ENCODE measurements around the gene CREB3L2.

CREB3L2 gene

DNA sequence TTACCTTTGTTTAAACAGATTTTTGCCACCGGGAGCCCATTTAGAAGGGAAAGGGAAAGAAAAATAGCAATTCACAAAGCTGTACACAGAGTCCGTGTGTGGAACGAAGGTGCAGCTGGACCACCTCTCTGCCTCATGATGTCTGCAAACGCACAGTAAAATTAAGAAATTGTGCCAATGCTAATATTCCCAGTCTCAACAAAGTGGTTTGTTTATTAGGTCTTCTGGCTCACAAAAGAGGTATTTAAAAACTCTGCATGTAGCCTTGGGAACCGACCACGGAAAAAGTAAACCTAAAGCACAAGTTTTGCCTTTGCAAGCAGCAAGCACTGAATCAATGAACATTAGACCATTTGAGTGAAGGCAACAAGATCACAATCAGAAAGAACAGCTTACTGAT lies 57.7 kb downstream of the CREB3L2 start:
- CTCF ChIA-PET, result interaction anchor here (2.6 kb wide), 1 partner anchor 12 kb away, joined by 8 read pairs; no protein-coding TSS in a partner anchor
- H3K27ac ChIP-seq (ENCODE audit: insufficient read depth in 1 of 2, low read depth in 1 of 2, low read length in 2 of 2, poor library complexity in 1 of 2, severe bottlenecking in 2 of 2), result no peak overlapping the region
- no peaks in the 10 kb centered on the region for H3K27me3 ChIP-seq (replicated peaks in 2 of 5; ENCODE audit: control insufficient read depth in 4 of 5, insufficient read depth in 5 of 5, low read length in 4 of 5)
- H3K36me3 ChIP-seq (ENCODE audit: control insufficient read depth in 4 of 4, insufficient read depth in 4 of 4, low read length in 3 of 4), result peaks cover 0 to 8% (median 0%) of the 10 kb centered on the region in 4 experiments
- H3K4me1 ChIP-seq (ENCODE audit: control extremely low read depth in 1 of 4, control insufficient read depth in 4 of 4, insufficient read depth in 4 of 4, low read length in 3 of 4), result peaks cover 0 to 4% (median 1%) of the 10 kb centered on the region in 4 experiments
- no peak overlapping the region for H3K4me3 ChIP-seq (ENCODE audit: control insufficient read depth in 1 of 7, extremely low read depth in 1 of 7, insufficient read depth in 4 of 7, low read depth in 2 of 7, low read length in 6 of 7)
- no peak for DNase-seq
- POLR2A ChIA-PET, result no interaction called here
- H3K9me3 ChIP-seq (ENCODE audit: control extremely low read depth in 1 of 5, control insufficient read depth in 4 of 5, insufficient read depth in 2 of 5, low read depth in 1 of 5, low read length in 4 of 5), result no peaks in the 10 kb centered on the region
- 97% methylated on average over 6 of the region's 6 CpGs for WGBS (ENCODE audit: insufficient coverage)

DNA sequence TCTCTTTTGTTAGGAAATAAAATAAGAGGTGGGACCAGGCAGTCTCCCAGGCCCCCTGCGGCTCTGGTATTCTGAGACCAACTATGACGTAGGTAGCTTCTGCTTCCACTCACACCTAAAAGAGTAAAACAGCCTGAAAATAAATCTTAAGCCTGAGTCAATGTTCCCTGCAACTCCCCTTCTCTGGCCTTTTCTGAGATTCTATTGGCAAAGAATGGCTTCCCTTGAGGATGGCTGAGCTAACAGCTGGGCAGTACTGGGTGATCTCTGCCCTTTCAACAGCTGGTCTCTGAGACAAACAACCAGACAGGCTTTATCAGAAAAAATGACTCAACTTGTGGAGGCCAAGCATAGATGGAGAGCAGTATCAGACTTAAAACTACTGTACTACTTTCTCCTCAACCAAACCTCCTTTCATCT lies 58.7 kb downstream of the CREB3L2 start:
- no peak overlapping the region for H3K27ac ChIP-seq (ENCODE audit: insufficient read depth in 1 of 2, low read depth in 1 of 2, low read length in 2 of 2, poor library complexity in 1 of 2, severe bottlenecking in 2 of 2)
- ChIA-PET CTCF (interaction anchor here (1.2 to 1.4 kb wide), 2 partner anchors 9 to 10 kb away, joined by 3 read pairs; no protein-coding TSS in a partner anchor), POLR2A (no interaction called here)
- no peak for DNase-seq
- no CpG with 5 or more reads among the region's 2 CpGs for WGBS (ENCODE audit: insufficient coverage)
- H3K36me3 ChIP-seq (ENCODE audit: control insufficient read depth in 4 of 4, insufficient read depth in 4 of 4, low read length in 3 of 4), result peaks cover 0 to 8% (median 0%) of the 10 kb centered on the region in 4 experiments
- no peak overlapping the region for H3K4me3 ChIP-seq (ENCODE audit: control insufficient read depth in 1 of 7, extremely low read depth in 1 of 7, insufficient read depth in 4 of 7, low read depth in 2 of 7, low read length in 6 of 7)
- no peaks in the 10 kb centered on the region for H3K9me3 ChIP-seq (ENCODE audit: control extremely low read depth in 1 of 5, control insufficient read depth in 4 of 5, insufficient read depth in 2 of 5, low read depth in 1 of 5, low read length in 4 of 5)
- peaks cover 0 to 4% (median 1%) of the 10 kb centered on the region in 4 experiments for H3K4me1 ChIP-seq (ENCODE audit: control extremely low read depth in 1 of 4, control insufficient read depth in 4 of 4, insufficient read depth in 4 of 4, low read length in 3 of 4)
- H3K27me3 ChIP-seq (replicated peaks in 2 of 5; ENCODE audit: control insufficient read depth in 4 of 5, insufficient read depth in 5 of 5, low read length in 4 of 5), result no peaks in the 10 kb centered on the region

GRCh38 chr7:137942484-137943115 lies 59.3 kb downstream of the CREB3L2 start:
- Histone ChIP-seq H3K4me1 (ENCODE audit: control extremely low read depth in 1 of 4, control insufficient read depth in 4 of 4, insufficient read depth in 4 of 4, low read length in 3 of 4) (peaks cover 0 to 4% (median under 1%) of the 10 kb centered on the region in 4 experiments), H3K4me3 (ENCODE audit: control insufficient read depth in 1 of 7, extremely low read depth in 1 of 7, insufficient read depth in 4 of 7, low read depth in 2 of 7, low read length in 6 of 7) (no peak overlapping the region), H3K27me3 (replicated peaks in 2 of 5; ENCODE audit: control insufficient read depth in 4 of 5, insufficient read depth in 5 of 5, low read length in 4 of 5) (no peaks in the 10 kb centered on the region), H3K36me3 (ENCODE audit: control insufficient read depth in 4 of 4, insufficient read depth in 4 of 4, low read length in 3 of 4) (peaks cover 0 to 8% (median 0%) of the 10 kb centered on the region in 4 experiments), H3K27ac (ENCODE audit: insufficient read depth in 1 of 2, low read depth in 1 of 2, low read length in 2 of 2, poor library complexity in 1 of 2, severe bottlenecking in 2 of 2) (no peak overlapping the region), H3K9me3 (ENCODE audit: control extremely low read depth in 1 of 5, control insufficient read depth in 4 of 5, insufficient read depth in 2 of 5, low read depth in 1 of 5, low read length in 4 of 5) (no peaks in the 10 kb centered on the region)
- POLR2A ChIA-PET, result no interaction called here
- DNase-seq, result no peak
- WGBS (ENCODE audit: insufficient coverage), result 100% methylated on average over 2 of the region's 4 CpGs
- CTCF ChIA-PET, result interaction anchor here (1.2 to 1.7 kb wide), 3 partner anchors 8 to 65 kb away, joined by 3 read pairs; no protein-coding TSS in a partner anchor

DNA sequence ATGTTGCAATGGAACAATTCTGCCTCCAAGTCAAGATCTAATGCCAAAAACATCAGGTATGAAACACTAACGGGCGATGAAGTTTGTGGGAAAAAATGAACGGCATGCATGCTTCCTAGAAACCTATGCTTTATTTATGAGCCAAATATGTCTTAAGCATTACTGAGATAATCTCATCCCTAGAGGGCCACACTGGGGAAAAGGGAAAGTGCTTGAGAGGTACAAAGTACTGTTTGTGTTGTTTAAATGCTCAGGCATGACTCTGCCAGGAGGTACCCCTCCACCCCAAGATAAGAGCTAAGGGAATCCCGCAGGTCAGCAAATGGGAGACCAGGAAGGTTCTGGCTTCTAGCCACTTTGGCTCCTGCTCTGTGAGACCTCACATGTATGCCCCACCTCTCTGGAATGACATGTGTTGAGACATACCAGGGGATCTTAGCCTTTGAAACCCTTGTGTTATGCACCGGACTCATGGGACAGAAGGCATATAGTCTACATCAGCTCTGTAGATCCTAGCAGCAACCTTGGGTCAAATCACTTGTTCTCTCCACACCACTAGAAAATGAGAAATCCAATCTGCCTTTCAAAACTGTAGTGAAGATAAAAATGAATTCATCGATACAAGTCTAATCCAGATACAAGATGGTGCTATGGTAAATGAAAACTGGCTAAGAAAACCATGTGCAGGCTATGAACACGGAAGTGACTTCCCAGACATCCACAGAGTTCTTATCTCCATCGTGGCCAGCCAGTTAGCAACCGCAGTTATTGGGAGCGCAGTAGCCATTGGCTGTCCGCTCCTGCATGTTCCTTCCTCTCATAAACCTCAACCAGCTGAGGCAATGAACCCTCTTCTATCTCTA lies 61.0 kb downstream of the CREB3L2 start:
- POLR2A ChIA-PET, result no interaction called here
- H3K27me3 ChIP-seq (replicated peaks in 2 of 5; ENCODE audit: control insufficient read depth in 4 of 5, insufficient read depth in 5 of 5, low read length in 4 of 5), result no peaks in the 10 kb centered on the region
- peaks cover 7 to 18% (median 16%) of the 10 kb centered on the region in 4 experiments for H3K4me1 ChIP-seq (ENCODE audit: control extremely low read depth in 1 of 4, control insufficient read depth in 4 of 4, insufficient read depth in 4 of 4, low read length in 3 of 4)
- DNase-seq, result no peak
- CTCF ChIA-PET, result interaction anchor here (1.7 to 1.9 kb wide), 2 partner anchors 10 to 66 kb away, joined by 3 to 4 read pairs; no protein-coding TSS in a partner anchor
- H3K36me3 ChIP-seq (ENCODE audit: control insufficient read depth in 4 of 4, insufficient read depth in 4 of 4, low read length in 3 of 4), result peaks cover 0 to 8% (median 0%) of the 10 kb centered on the region in 4 experiments
- no peak overlapping the region for H3K27ac ChIP-seq (ENCODE audit: insufficient read depth in 1 of 2, low read depth in 1 of 2, low read length in 2 of 2, poor library complexity in 1 of 2, severe bottlenecking in 2 of 2)
- WGBS (ENCODE audit: insufficient coverage), result 100% methylated on average over 6 of the region's 11 CpGs
- H3K9me3 ChIP-seq (ENCODE audit: control extremely low read depth in 1 of 5, control insufficient read depth in 4 of 5, insufficient read depth in 2 of 5, low read depth in 1 of 5, low read length in 4 of 5), result no peaks in the 10 kb centered on the region
- H3K4me3 ChIP-seq (ENCODE audit: control insufficient read depth in 1 of 7, extremely low read depth in 1 of 7, insufficient read depth in 4 of 7, low read depth in 2 of 7, low read length in 6 of 7), result no peak overlapping the region

- Histone ChIP-seq H3K4me1 (ENCODE audit: control extremely low read depth in 1 of 4, control insufficient read depth in 4 of 4, insufficient read depth in 4 of 4, low read length in 3 of 4) (peaks cover 13 to 20% (median 18%) of the 10 kb centered on the region in 4 experiments), H3K27me3 (replicated peaks in 2 of 5; ENCODE audit: control insufficient read depth in 4 of 5, insufficient read depth in 5 of 5, low read length in 4 of 5) (no peaks in the 10 kb centered on the region), H3K36me3 (ENCODE audit: control insufficient read depth in 4 of 4, insufficient read depth in 4 of 4, low read length in 3 of 4) (peaks cover 0 to 8% (median 0%) of the 10 kb centered on the region in 4 experiments), H3K27ac (ENCODE audit: insufficient read depth in 1 of 2, low read depth in 1 of 2, low read length in 2 of 2, poor library complexity in 1 of 2, severe bottlenecking in 2 of 2) (no peak overlapping the region), H3K9me3 (ENCODE audit: control extremely low read depth in 1 of 5, control insufficient read depth in 4 of 5, insufficient read depth in 2 of 5, low read depth in 1 of 5, low read length in 4 of 5) (no peaks in the 10 kb centered on the region), H3K4me3 (ENCODE audit: control insufficient read depth in 1 of 7, extremely low read depth in 1 of 7, insufficient read depth in 4 of 7, low read depth in 2 of 7, low read length in 6 of 7) (no peak overlapping the region)
- DNase-seq, result no peak
- 100% methylated on average over 1 of the region's 1 CpG for WGBS (ENCODE audit: insufficient coverage)
- POLR2A ChIA-PET, result no interaction called here
- CTCF ChIA-PET, result interaction anchor here (1.7 to 1.9 kb wide), 2 partner anchors 11 to 26 kb away, joined by 3 to 4 read pairs; no protein-coding TSS in a partner anchor
Measured at GRCh38 chr7:137940218-137940617, 61.7 kb downstream of the CREB3L2 start.

DNA sequence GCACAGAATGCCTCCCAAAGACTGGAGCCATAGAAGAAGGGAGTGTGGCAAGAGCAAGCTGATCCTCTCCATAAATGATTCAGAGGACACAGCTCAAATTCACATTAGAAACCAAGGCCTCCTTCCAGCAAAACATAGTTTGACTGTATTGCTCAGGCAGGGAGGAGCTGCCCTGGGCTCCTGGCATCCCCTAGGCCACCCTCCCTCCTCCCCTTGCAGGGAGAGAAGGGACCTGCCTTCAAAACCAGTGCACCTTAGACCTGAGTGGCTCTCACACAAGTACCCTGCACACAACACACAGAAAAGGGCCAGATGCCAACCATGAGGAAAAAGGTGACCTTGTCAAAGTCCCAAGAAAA lies 64.7 kb downstream of the CREB3L2 start:
- CTCF ChIA-PET, result interaction anchor here (0.6 to 1.3 kb wide), 2 partner anchors 8 to 79 kb away, joined by 3 to 4 read pairs; no protein-coding TSS in a partner anchor
- H3K4me1 ChIP-seq (ENCODE audit: control extremely low read depth in 1 of 4, control insufficient read depth in 4 of 4, insufficient read depth in 4 of 4, low read length in 3 of 4), result peaks cover 21 to 48% (median 43%) of the 10 kb centered on the region in 4 experiments

More for the DNA sequence above, 64.7 kb downstream of the CREB3L2 start:
- H3K27me3 ChIP-seq (replicated peaks in 2 of 5; ENCODE audit: control insufficient read depth in 4 of 5, insufficient read depth in 5 of 5, low read length in 4 of 5), result no peaks in the 10 kb centered on the region
- peak overlapping the region in 1 of 7 experiments; percentile 28 for H3K4me3 ChIP-seq (ENCODE audit: control insufficient read depth in 1 of 7, extremely low read depth in 1 of 7, insufficient read depth in 4 of 7, low read depth in 2 of 7, low read length in 6 of 7)
- H3K9me3 ChIP-seq (ENCODE audit: control extremely low read depth in 1 of 5, control insufficient read depth in 4 of 5, insufficient read depth in 2 of 5, low read depth in 1 of 5, low read length in 4 of 5), result no peaks in the 10 kb centered on the region
- POLR2A ChIA-PET, result no interaction called here
- no peak for DNase-seq
- peaks cover 0 to 6% (median 2%) of the 10 kb centered on the region in 4 experiments for H3K36me3 ChIP-seq (ENCODE audit: control insufficient read depth in 4 of 4, insufficient read depth in 4 of 4, low read length in 3 of 4)
- H3K27ac ChIP-seq (ENCODE audit: insufficient read depth in 1 of 2, low read depth in 1 of 2, low read length in 2 of 2, poor library complexity in 1 of 2, severe bottlenecking in 2 of 2), result no peak overlapping the region
